Effector CD8-positive, alpha-beta T cell (primary cell): ENCODE data around the gene AZIN2.
"Not testable (repeated sequence)": the region's sequence is repeated elsewhere in the genome, so short reads cannot be mapped to it uniquely, and the experiment has no call there.

Experiments used
- DNase-seq: peaks from one replicate; lab custom pipeline; 2025; lab: John Stamatoyannopoulos, UW

AZIN2 gene

GRCh38 chr1:33094971-33095604 is 14.1 kb downstream of the AZIN2 start:
- DNase-seq: no peak

GRCh38 chr1:33096363-33097005 is 15.5 kb downstream of the AZIN2 start:
- no peak for DNase-seq

- no peak for DNase-seq
These were observed 16.2 kb downstream of the AZIN2 start for GRCh38 chr1:33097137-33097611.

- DNase-seq: no peak
These were observed 16.8 kb downstream of the AZIN2 start for GRCh38 chr1:33097762-33098161.

GRCh38 chr1:33098371-33098770 is 17.4 kb downstream of the AZIN2 start:
- no peak for DNase-seq

- peak; percentile 44 for DNase-seq
These were observed 18.6 kb downstream of the AZIN2 start for GRCh38 chr1:33099290-33100118.

- not testable (repeated sequence) for DNase-seq
These were observed 19.1 kb downstream of the AZIN2 start for GRCh38 chr1:33100119-33100415.

GRCh38 chr1:33110477-33110876 is 29.5 kb downstream of the AZIN2 start:
- no peak for DNase-seq

- DNase-seq: no peak
These were observed 31.0 kb downstream of the AZIN2 start for GRCh38 chr1:33111965-33112364.

- DNase-seq: no peak
These were observed 36.6 kb downstream of the AZIN2 start for GRCh38 chr1:33117440-33118085.

GRCh38 chr1:33118274-33118673 is 37.3 kb downstream of the AZIN2 start:
- DNase-seq: no peak

GRCh38 chr1:33119050-33119449 is 38.1 kb downstream of the AZIN2 start:
- DNase-seq: no peak

GRCh38 chr1:33119532-33120217 is 38.7 kb downstream of the AZIN2 start:
- no peak for DNase-seq

GRCh38 chr1:33120436-33121231 is 39.7 kb downstream of the AZIN2 start:
- DNase-seq: no peak

GRCh38 chr1:33121728-33122127 is 40.8 kb downstream of the AZIN2 start:
- no peak for DNase-seq

GRCh38 chr1:33122483-33123178 is 41.7 kb downstream of the AZIN2 start:
- no peak for DNase-seq

- DNase-seq: no peak
These were observed 42.3 kb downstream of the AZIN2 start for GRCh38 chr1:33123266-33123665.

- DNase-seq: not testable (repeated sequence)
These were observed 43.7 kb downstream of the AZIN2 start for GRCh38 chr1:33124647-33125046.

GRCh38 chr1:33126411-33127000 is 45.6 kb downstream of the AZIN2 start:
- no peak for DNase-seq
